OCI-LY1 (cell line): ENCODE data around the gene GRPEL1.

ENCODE experiments used
- H2AFZ ChIP-seq: fragments of 200-600 bp; sonication (generic), shearing (Covaris generic); 2 replicates; pipeline ENCODE4 v1.6.0; 2014; ENCODE audit warnings: antibody characterized with exemption, mild to moderate bottlenecking, low read length
- H3F3A ChIP-seq: fragments of 200-600 bp; sonication (generic), shearing (Covaris generic); 2 replicates; pipeline ENCODE4 v1.6.0; 2014; ENCODE audit warnings: mild to moderate bottlenecking, antibody characterized with exemption, low read length, moderate library complexity; ENCODE audit not compliant: insufficient read depth
- H3K27ac ChIP-seq: fragments of 200-600 bp; sonication (generic); 2 replicates; pipeline ENCODE4 v1.5.1; 2014; ENCODE audit warnings: low read length, mixed run types, mild to moderate bottlenecking, low read depth; ENCODE audit not compliant: poor library complexity, severe bottlenecking
- H3K27me3 ChIP-seq: fragments of 200-600 bp; sonication (generic); 2 replicates; pipeline ENCODE4 v1.6.0; 2014; ENCODE audit warnings: antibody characterized with exemption, mild to moderate bottlenecking, low read length, moderate library complexity; ENCODE audit not compliant: insufficient read depth
- H3K36me3 ChIP-seq: fragments of 200-600 bp; sonication (generic); 2 replicates; pipeline ENCODE4 v1.6.1; 2014; ENCODE audit warnings: mild to moderate bottlenecking, antibody characterized with exemption, low read length, moderate library complexity, mixed read lengths; ENCODE audit not compliant: insufficient read depth
- H3K4me1 ChIP-seq: fragments of 200-600 bp; sonication (generic); 2 replicates; pipeline ENCODE4 v1.5.1; 2014; ENCODE audit warnings: mild to moderate bottlenecking, low read length, moderate library complexity; ENCODE audit not compliant: insufficient read depth, severe bottlenecking
- H3K4me2 ChIP-seq: fragments of 200-600 bp; sonication (generic), shearing (Covaris generic); 2 replicates; pipeline ENCODE4 v1.6.1; 2014; ENCODE audit warnings: low read length
- H3K4me3 ChIP-seq: fragments of 200-600 bp; sonication (generic); 2 replicates; pipeline ENCODE4 v1.5.1; 2014; ENCODE audit warnings: low read length, low read depth, mild to moderate bottlenecking, mixed read lengths; ENCODE audit not compliant: poor library complexity, severe bottlenecking
- H3K79me2 ChIP-seq: fragments of 200-600 bp; shearing (Covaris generic); 2 replicates; pipeline ENCODE4 v1.6.1; 2016; ENCODE audit warnings: mixed run types, low read length, mixed read lengths; ENCODE audit not compliant: insufficient read depth
- H3K9ac ChIP-seq: fragments of 200-600 bp; sonication (generic), shearing (Covaris generic); 2 replicates; pipeline ENCODE4 v1.6.1; 2014; ENCODE audit warnings: mild to moderate bottlenecking, low read length, mixed read lengths
- H3K9me2 ChIP-seq: fragments of 200-600 bp; sonication (generic), shearing (Covaris generic); 2 replicates; pipeline ENCODE4 v1.6.1; 2014; ENCODE audit warnings: low read depth, mild to moderate bottlenecking, low read length, mixed read lengths
- H3K9me3 ChIP-seq: fragments of 200-600 bp; shearing (Covaris generic); 2 replicates; pipeline ENCODE4 v1.6.1; 2014; ENCODE audit warnings: low read length, mixed read lengths
- H4K20me1 ChIP-seq: fragments of 200-600 bp; sonication (generic), shearing (Covaris generic); 2 replicates; pipeline ENCODE4 v1.6.0; 2016; ENCODE audit warnings: mild to moderate bottlenecking, low read length; ENCODE audit not compliant: insufficient read depth
- CTCF ChIP-seq: fragments of 200-600 bp; sonication (generic), shearing (Covaris generic); IDR thresholded peaks from 2 replicates; pipeline ENCODE4 v1.5.1; 2017; ENCODE audit warnings: mild to moderate bottlenecking, antibody characterized with exemption, low read length, moderate library complexity, mixed read lengths
- EZH2 ChIP-seq: fragments of 200-600 bp; sonication (generic), shearing (Covaris generic); IDR thresholded peaks from 2 replicates; pipeline ENCODE4 v1.8.0; 2017; ENCODE audit warnings: borderline replicate concordance, mixed run types, mild to moderate bottlenecking, antibody characterized with exemption, low read length, moderate library complexity, mixed read lengths

Gene GRPEL1

DNA sequence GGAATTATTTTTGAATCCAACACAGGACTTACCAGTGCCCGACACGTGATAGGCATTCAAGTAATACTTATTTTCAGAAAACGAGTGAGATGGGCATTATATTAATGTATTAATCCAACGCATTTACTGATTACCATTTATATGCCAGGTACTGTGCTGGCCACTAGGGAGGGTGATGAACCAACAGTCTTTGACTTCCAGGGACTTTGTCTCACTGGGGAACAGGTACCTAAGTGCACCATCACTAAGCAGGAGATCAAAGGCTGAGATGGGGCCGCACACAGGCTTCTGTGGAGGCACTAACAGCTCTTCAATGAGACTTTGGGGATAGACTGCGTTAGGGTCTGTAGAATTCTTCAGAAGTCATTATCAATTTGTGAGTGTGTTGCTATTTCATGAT, 30.4 kb downstream of the GRPEL1 start:
- Histone ChIP-seq H3K27me3 (no peaks in the 10 kb centered on the region), H3K4me1 (no peaks in the 10 kb centered on the region), H3K36me3 (no peaks in the 10 kb centered on the region), H3K9ac (no peak overlapping the region), H3K4me2 (no peak overlapping the region), H3F3A (no peaks in the 10 kb centered on the region), H3K4me3 (no peak overlapping the region), H3K27ac (no peak overlapping the region), H3K9me2 (no peaks in the 10 kb centered on the region), H3K79me2 (no peaks in the 10 kb centered on the region), H2AFZ (no peak overlapping the region), H4K20me1 (no peaks in the 10 kb centered on the region), H3K9me3 (no peaks in the 10 kb centered on the region)
- no peak for TF ChIP-seq EZH2
- peak; percentile 30; the same call in 1 of the 2 replicates for TF ChIP-seq CTCF

DNA sequence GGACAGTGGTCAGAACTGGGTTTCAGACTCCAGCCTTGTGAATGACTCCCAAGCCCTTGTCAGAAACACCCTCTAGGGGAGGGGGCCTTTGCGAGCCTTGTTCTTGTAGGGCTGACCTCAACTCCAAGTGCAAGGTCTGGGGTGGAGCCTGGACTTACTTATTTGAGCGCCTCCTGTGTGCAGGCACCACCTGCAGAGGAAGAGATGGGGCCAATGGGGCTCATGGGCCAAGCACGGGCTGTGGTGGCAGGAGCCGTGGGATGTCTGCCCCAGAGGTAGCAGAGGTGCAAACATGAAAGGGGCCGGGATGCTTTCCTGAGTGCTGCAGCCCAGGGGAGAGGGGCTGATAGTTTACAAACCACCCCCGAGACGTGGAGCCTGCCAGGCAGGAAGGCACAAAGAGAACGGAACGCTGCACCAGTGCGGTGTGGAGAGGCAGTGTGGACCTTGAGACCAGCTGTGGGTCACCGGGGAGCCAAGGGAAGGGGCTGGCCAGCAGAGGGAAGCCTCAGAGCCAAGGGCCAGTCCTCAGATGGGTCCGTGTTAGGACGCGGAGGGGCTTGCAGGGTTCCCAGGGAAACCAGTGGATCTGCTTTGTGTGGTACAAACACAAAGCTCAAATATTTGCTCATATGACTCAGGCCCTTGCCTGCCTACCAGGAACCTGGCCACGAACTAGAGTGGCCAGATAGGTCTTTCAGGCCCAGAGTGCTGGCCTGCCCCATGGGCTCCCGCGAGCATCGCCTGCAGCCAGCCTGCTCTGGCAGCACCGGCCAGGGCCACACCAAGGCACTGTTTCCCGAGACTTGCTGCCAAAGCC, 33.4 kb downstream of the GRPEL1 start:
- H3K36me3 ChIP-seq = peaks cover 4% of the 10 kb centered on the region; the same call in 1 of the 2 replicates
- H3K79me2 ChIP-seq = no peaks in the 10 kb centered on the region
- no peak for TF ChIP-seq EZH2
- no peak for TF ChIP-seq CTCF
- no peak overlapping the region for H3K4me3 ChIP-seq
- H3K4me2 ChIP-seq = no peak overlapping the region
- H3K9me2 ChIP-seq = no peaks in the 10 kb centered on the region
- no peak overlapping the region for H2AFZ ChIP-seq
- no peaks in the 10 kb centered on the region for H3F3A ChIP-seq
- H3K27me3 ChIP-seq = no peaks in the 10 kb centered on the region
- no peaks in the 10 kb centered on the region for H3K9me3 ChIP-seq
- no peaks in the 10 kb centered on the region for H4K20me1 ChIP-seq
- no peaks in the 10 kb centered on the region for H3K4me1 ChIP-seq
- no peak overlapping the region for H3K27ac ChIP-seq
- H3K9ac ChIP-seq = no peak overlapping the region

- TF ChIP-seq EZH2 (no peak), CTCF (no peak)
- no peaks in the 10 kb centered on the region for H3F3A ChIP-seq
- no peaks in the 10 kb centered on the region for H3K9me2 ChIP-seq
- H3K36me3 ChIP-seq = peaks cover 6% of the 10 kb centered on the region; the same call in 1 of the 2 replicates
- H3K27me3 ChIP-seq = no peaks in the 10 kb centered on the region
- no peaks in the 10 kb centered on the region for H3K9me3 ChIP-seq
- no peaks in the 10 kb centered on the region for H3K79me2 ChIP-seq
- H4K20me1 ChIP-seq = no peaks in the 10 kb centered on the region
- no peak overlapping the region for H3K9ac ChIP-seq
- H3K4me1 ChIP-seq = no peaks in the 10 kb centered on the region
- no peak overlapping the region for H3K4me3 ChIP-seq
- H2AFZ ChIP-seq = no peak overlapping the region
- H3K27ac ChIP-seq = no peak overlapping the region
- H3K4me2 ChIP-seq = no peak overlapping the region
Measured at GRCh38 chr4:7032596-7032995, 35.3 kb downstream of the GRPEL1 start.
